HG02588 (cell line): ENCODE measurements around the gene SLC26A8.
"Not testable (repeated sequence)": the region's sequence is repeated elsewhere in the genome, so short reads cannot be mapped to it uniquely, and the experiment has no call there.

Experiments
- ATAC-seq: cut with Tn5 transposase; IDR thresholded peaks from one replicate; pipeline ENCODE4 v1.9.1; 2021; ENCODE audit warnings: mild to moderate bottlenecking, moderate library complexity; ENCODE audit not compliant: unreplicated experiment

SLC26A8 gene

GRCh38 chr6:36053878-36054277 lies 29.4 kb upstream of the SLC26A8 start:
- no peak for ATAC-seq

GRCh38 chr6:36052097-36052496 lies 27.7 kb upstream of the SLC26A8 start:
- no peak for ATAC-seq

- ATAC-seq = no peak
These were observed 26.7 kb upstream of the SLC26A8 start for GRCh38 chr6:36050947-36051710.

- no peak for ATAC-seq
These were observed 25.9 kb upstream of the SLC26A8 start for GRCh38 chr6:36050305-36050704.

GRCh38 chr6:36049582-36049981 lies 25.1 kb upstream of the SLC26A8 start:
- no peak for ATAC-seq

GRCh38 chr6:36042618-36043260 lies 18.3 kb upstream of the SLC26A8 start:
- ATAC-seq = no peak

GRCh38 chr6:36040958-36041357 lies 16.5 kb upstream of the SLC26A8 start:
- no peak for ATAC-seq

GRCh38 chr6:36039112-36039511 lies 14.7 kb upstream of the SLC26A8 start:
- no peak for ATAC-seq

- no peak for ATAC-seq
These were observed 13.9 kb upstream of the SLC26A8 start for GRCh38 chr6:36038120-36038876.

GRCh38 chr6:36035225-36035624 lies 10.8 kb upstream of the SLC26A8 start:
- ATAC-seq = no peak

- no peak for ATAC-seq
These were observed 10.0 kb upstream of the SLC26A8 start for GRCh38 chr6:36034441-36034840.

GRCh38 chr6:36033935-36034334 lies 9.5 kb upstream of the SLC26A8 start:
- no peak for ATAC-seq

GRCh38 chr6:36033144-36033543 lies 8.7 kb upstream of the SLC26A8 start:
- not testable (repeated sequence) for ATAC-seq

- ATAC-seq = no peak
These were observed 7.8 kb upstream of the SLC26A8 start for GRCh38 chr6:36032261-36032660.

- ATAC-seq = no peak
These were observed 5.0 kb upstream of the SLC26A8 start for GRCh38 chr6:36029464-36029863.

- ATAC-seq = no peak
These were observed 4.5 kb upstream of the SLC26A8 start for GRCh38 chr6:36028877-36029324.

GRCh38 chr6:36028088-36028876 lies 3.8 kb upstream of the SLC26A8 start:
- peak; percentile 24 for ATAC-seq

GRCh38 chr6:36027501-36028087 lies 3.2 kb upstream of the SLC26A8 start, which contains the start of gene MAPK14:
MAPK14 (plus strand) TSS chr6:36027808; CDS start chr6:36028158, 350 bp downstream.
- ATAC-seq = peak; percentile 79

GRCh38 chr6:36025932-36026327 lies 1.5 kb upstream of the SLC26A8 start:
- no peak for ATAC-seq

GRCh38 chr6:36025260-36025931 lies 955 bp upstream of the SLC26A8 start:
- ATAC-seq = no peak
